Measurements from ENCODE around the gene A1CF. TPM values are rescaled to one million over a fixed set of nuclear protein-coding genes. Genes with fewer than 3 reads are reported as not detected.

The A1CF gene
- total and polyA plus RNA-seq, 12 donors = not detected

GRCh38 chr10:50832171-50832751, 53.2 kb downstream of the A1CF start:
- H3K9me3 ChIP-seq = peaks cover 0 to 5% (median 0%) of the 10 kb centered on the region in 11 donors
- no peaks in the 10 kb centered on the region for H3K4me1 ChIP-seq
- no peak for TF ChIP-seq CTCF (IDR thresholded peaks at IDR 0.05)
- H3K4me3 ChIP-seq = no peak overlapping the region
- intact Hi-C loops (cut with DNase I) = no loop called here
- H3K27me3 ChIP-seq = no peaks in the 10 kb centered on the region
- H3K36me3 ChIP-seq = no peaks in the 10 kb centered on the region
- ATAC-seq = no peak
- 61 to 63% methylated on average over 3 of the region's 3 CpGs for WGBS, 2 donors
- DNase-seq = no peak
- no peak overlapping the region for H3K27ac ChIP-seq

GRCh38 chr10:50830066-50830465, 55.4 kb downstream of the A1CF start:
- 90% methylated on average over 1 of the region's 1 CpG for WGBS, 2 donors
- Histone ChIP-seq H3K4me1 (no peaks in the 10 kb centered on the region), H3K36me3 (no peaks in the 10 kb centered on the region), H3K27ac (no peak overlapping the region), H3K4me3 (no peak overlapping the region), H3K27me3 (no peaks in the 10 kb centered on the region), H3K9me3 (peaks cover 0 to 5% (median 0%) of the 10 kb centered on the region in 11 donors)
- DNase-seq (no peak), ATAC-seq (no peak)
- intact Hi-C loops (cut with DNase I) = no loop called here
- TF ChIP-seq CTCF (IDR thresholded peaks at IDR 0.05) = no peak

GRCh38 chr10:50824782-50825181, 60.6 kb downstream of the A1CF start:
- no peak for ATAC-seq
- 73 to 74% methylated on average over 1 of the region's 1 CpG for WGBS, 2 donors
- Histone ChIP-seq H3K4me1 (no peaks in the 10 kb centered on the region), H3K36me3 (no peaks in the 10 kb centered on the region), H3K27ac (no peak overlapping the region), H3K27me3 (peaks cover 0 to 10% (median 0%) of the 10 kb centered on the region in 7 donors), H3K4me3 (no peak overlapping the region), H3K9me3 (no peaks in the 10 kb centered on the region)
- TF ChIP-seq CTCF (IDR thresholded peaks at IDR 0.05) = no peak
- intact Hi-C loops (cut with DNase I) = no loop called here
- no peak for DNase-seq

- Histone ChIP-seq H3K4me3 (no peak overlapping the region), H3K36me3 (no peaks in the 10 kb centered on the region), H3K9me3 (no peaks in the 10 kb centered on the region), H3K4me1 (no peaks in the 10 kb centered on the region), H3K27me3 (peaks cover 0 to 10% (median 0%) of the 10 kb centered on the region in 7 donors), H3K27ac (no peak overlapping the region)
- DNase-seq (no peak), ATAC-seq (no peak)
- no peak for TF ChIP-seq CTCF (IDR thresholded peaks at IDR 0.05)
- 41 to 58% methylated on average over 4 of the region's 4 CpGs for WGBS, 2 donors
- intact Hi-C loops (cut with DNase I) = no loop called here
Measured at GRCh38 chr10:50823789-50824188, 61.6 kb downstream of the A1CF start.
